OCI-LY1 (cell line): ENCODE results near the gene ERCC6.

ENCODE experiments used
- CTCF ChIP-seq: fragments of 200-600 bp; sonication (generic), shearing (Covaris generic); IDR thresholded peaks from 2 replicates; pipeline ENCODE4 v1.5.1; 2017; ENCODE audit warnings: mild to moderate bottlenecking, antibody characterized with exemption, low read length, moderate library complexity, mixed read lengths
- EZH2 ChIP-seq: fragments of 200-600 bp; sonication (generic), shearing (Covaris generic); IDR thresholded peaks from 2 replicates; pipeline ENCODE4 v1.8.0; 2017; ENCODE audit warnings: borderline replicate concordance, mixed run types, mild to moderate bottlenecking, antibody characterized with exemption, low read length, moderate library complexity, mixed read lengths

GRCh38 chr10:49486009-49486408, 52.9 kb downstream of the ERCC6 start:
- TF ChIP-seq CTCF (no peak), EZH2 (no peak)
